Activated T-helper 17 cell treated with anti-CD3 and anti-CD28 coated beads, Interleukin-2, amount 50 U/mL, for 72 hours (primary cell): Measurements from ENCODE around the gene GRIK1. TPM values are rescaled to one million over a fixed set of nuclear protein-coding genes. Genes with fewer than 3 reads are reported as not detected.

Experiments used
- ATAC-seq: fragments of 150-1000 bp; cut with Tn5 transposase; replicated peaks from 2 replicates; pipeline ENCODE4 v1.10.0; 2021; ENCODE audit warnings: mild to moderate bottlenecking, moderate library complexity
- H3K27ac Mint-ChIP-seq: one replicate; pipeline ENCODE4 v1.8.0; 2022; ENCODE audit warnings: mixed read lengths
- H3K27me3 Mint-ChIP-seq: one replicate; pipeline ENCODE4 v1.8.0; 2022; ENCODE audit warnings: mixed read lengths
- H3K36me3 Mint-ChIP-seq: one replicate; pipeline ENCODE4 v1.8.0; 2022; ENCODE audit warnings: low read depth, mild to moderate bottlenecking, mixed read lengths
- H3K4me1 Mint-ChIP-seq: one replicate; pipeline ENCODE4 v1.8.0; 2022; ENCODE audit warnings: mixed read lengths
- H3K4me3 Mint-ChIP-seq: one replicate; pipeline ENCODE4 v1.8.0; 2022; ENCODE audit warnings: mild to moderate bottlenecking, mixed read lengths
- H3K9me3 Mint-ChIP-seq: one replicate; pipeline ENCODE4 v1.8.0; 2022; ENCODE audit warnings: mixed read lengths
- total RNA-seq, 2 donors: library from RNA; stranded (reverse); gene quantifications; one replicate each; pipeline ENCODE4 v1.2.3, GENCODE V29; 2022

The GRIK1 gene
- total RNA-seq, 2 donors from 2014 or later: not detected

GRCh38 chr21:29753216-29753615 is 186.6 kb downstream of the GRIK1 start:
- H3K27me3 Mint-ChIP-seq: peaks cover 13% of the 10 kb centered on the region
- no peaks in the 10 kb centered on the region for H3K4me1 Mint-ChIP-seq
- peaks cover 3% of the 10 kb centered on the region for H3K9me3 Mint-ChIP-seq
- no peak overlapping the region for H3K27ac Mint-ChIP-seq
- H3K4me3 Mint-ChIP-seq: no peak overlapping the region
- no peaks in the 10 kb centered on the region for H3K36me3 Mint-ChIP-seq
- no peak for ATAC-seq

- ATAC-seq: no peak
- peaks cover 9% of the 10 kb centered on the region for H3K27me3 Mint-ChIP-seq
- no peaks in the 10 kb centered on the region for H3K4me1 Mint-ChIP-seq
- H3K9me3 Mint-ChIP-seq: peaks cover 3% of the 10 kb centered on the region
- H3K4me3 Mint-ChIP-seq: no peak overlapping the region
- no peak overlapping the region for H3K27ac Mint-ChIP-seq
- H3K36me3 Mint-ChIP-seq: no peaks in the 10 kb centered on the region
Measured at GRCh38 chr21:29751473-29752185, 188.2 kb downstream of the GRIK1 start.

- Mint-ChIP-seq H3K4me1 (no peaks in the 10 kb centered on the region), H3K27me3 (peaks cover 3% of the 10 kb centered on the region), H3K4me3 (no peak overlapping the region), H3K27ac (no peak overlapping the region), H3K9me3 (no peaks in the 10 kb centered on the region), H3K36me3 (no peaks in the 10 kb centered on the region)
- ATAC-seq: no peak
Measured at GRCh38 chr21:29749957-29750356, 189.8 kb downstream of the GRIK1 start.

GRCh38 chr21:29749223-29749622 is 190.6 kb downstream of the GRIK1 start:
- Mint-ChIP-seq H3K36me3 (no peaks in the 10 kb centered on the region), H3K4me1 (no peaks in the 10 kb centered on the region), H3K9me3 (no peaks in the 10 kb centered on the region), H3K4me3 (no peak overlapping the region), H3K27ac (no peak overlapping the region), H3K27me3 (peaks cover 3% of the 10 kb centered on the region)
- ATAC-seq: no peak

- H3K9me3 Mint-ChIP-seq: no peaks in the 10 kb centered on the region
Measured at GRCh38 chr21:29748391-29749167, 191.2 kb downstream of the GRIK1 start.

GRCh38 chr21:29741761-29742160 is 198.0 kb downstream of the GRIK1 start:
- H3K27ac Mint-ChIP-seq: no peak overlapping the region
- no peak for ATAC-seq
- no peaks in the 10 kb centered on the region for H3K36me3 Mint-ChIP-seq
- peaks cover 4% of the 10 kb centered on the region for H3K4me1 Mint-ChIP-seq
- peaks cover 4% of the 10 kb centered on the region for H3K9me3 Mint-ChIP-seq
- H3K4me3 Mint-ChIP-seq: no peak overlapping the region
- peaks cover 5% of the 10 kb centered on the region for H3K27me3 Mint-ChIP-seq

More at GRCh38 chr21:29748391-29749167, 191.2 kb downstream of the GRIK1 start:
- no peaks in the 10 kb centered on the region for H3K4me1 Mint-ChIP-seq
- H3K36me3 Mint-ChIP-seq: no peaks in the 10 kb centered on the region
- peaks cover 2% of the 10 kb centered on the region for H3K27me3 Mint-ChIP-seq
- H3K27ac Mint-ChIP-seq: no peak overlapping the region
- ATAC-seq: no peak
- no peak overlapping the region for H3K4me3 Mint-ChIP-seq

GRCh38 chr21:29739176-29739575 is 200.6 kb downstream of the GRIK1 start:
- H3K9me3 Mint-ChIP-seq: peaks cover 7% of the 10 kb centered on the region
- ATAC-seq: no peak
- no peak overlapping the region for H3K27ac Mint-ChIP-seq
- H3K4me3 Mint-ChIP-seq: no peak overlapping the region
- peaks cover 5% of the 10 kb centered on the region for H3K27me3 Mint-ChIP-seq
- no peaks in the 10 kb centered on the region for H3K36me3 Mint-ChIP-seq
- peaks cover 4% of the 10 kb centered on the region for H3K4me1 Mint-ChIP-seq

- H3K4me3 Mint-ChIP-seq: no peak overlapping the region
- H3K27me3 Mint-ChIP-seq: peaks cover 5% of the 10 kb centered on the region
- no peaks in the 10 kb centered on the region for H3K36me3 Mint-ChIP-seq
- H3K4me1 Mint-ChIP-seq: peaks cover 4% of the 10 kb centered on the region
- H3K27ac Mint-ChIP-seq: no peak overlapping the region
- no peak for ATAC-seq
- peaks cover 7% of the 10 kb centered on the region for H3K9me3 Mint-ChIP-seq
Measured at GRCh38 chr21:29738730-29739129, 201.1 kb downstream of the GRIK1 start.

GRCh38 chr21:29737186-29737585 is 202.6 kb downstream of the GRIK1 start:
- H3K36me3 Mint-ChIP-seq: no peaks in the 10 kb centered on the region
- no peak for ATAC-seq
- no peaks in the 10 kb centered on the region for H3K4me1 Mint-ChIP-seq
- no peaks in the 10 kb centered on the region for H3K27me3 Mint-ChIP-seq
- H3K4me3 Mint-ChIP-seq: no peak overlapping the region
- no peak overlapping the region for H3K27ac Mint-ChIP-seq
- peaks cover 3% of the 10 kb centered on the region for H3K9me3 Mint-ChIP-seq

- H3K4me1 Mint-ChIP-seq: no peaks in the 10 kb centered on the region
- ATAC-seq: no peak
- no peak overlapping the region for H3K27ac Mint-ChIP-seq
- H3K27me3 Mint-ChIP-seq: no peaks in the 10 kb centered on the region
- H3K4me3 Mint-ChIP-seq: no peak overlapping the region
- peaks cover 3% of the 10 kb centered on the region for H3K9me3 Mint-ChIP-seq
- H3K36me3 Mint-ChIP-seq: no peaks in the 10 kb centered on the region
Measured at GRCh38 chr21:29730281-29730680, 209.5 kb downstream of the GRIK1 start.

GRCh38 chr21:29726044-29726443 is 213.8 kb downstream of the GRIK1 start:
- H3K9me3 Mint-ChIP-seq: no peaks in the 10 kb centered on the region
- H3K36me3 Mint-ChIP-seq: no peaks in the 10 kb centered on the region
- no peak for ATAC-seq
- no peaks in the 10 kb centered on the region for H3K27me3 Mint-ChIP-seq
- H3K4me1 Mint-ChIP-seq: no peaks in the 10 kb centered on the region
- H3K4me3 Mint-ChIP-seq: no peak overlapping the region
- no peak overlapping the region for H3K27ac Mint-ChIP-seq

GRCh38 chr21:29725025-29725736 is 214.6 kb downstream of the GRIK1 start:
- Mint-ChIP-seq H3K4me3 (no peak overlapping the region), H3K36me3 (no peaks in the 10 kb centered on the region), H3K4me1 (no peaks in the 10 kb centered on the region), H3K27ac (no peak overlapping the region), H3K27me3 (peaks cover 3% of the 10 kb centered on the region), H3K9me3 (no peaks in the 10 kb centered on the region)
- no peak for ATAC-seq

GRCh38 chr21:29721964-29722363 is 217.8 kb downstream of the GRIK1 start:
- Mint-ChIP-seq H3K4me3 (no peak overlapping the region), H3K36me3 (no peaks in the 10 kb centered on the region), H3K4me1 (no peaks in the 10 kb centered on the region), H3K27me3 (peaks cover 8% of the 10 kb centered on the region), H3K9me3 (peaks cover 4% of the 10 kb centered on the region), H3K27ac (no peak overlapping the region)
- no peak for ATAC-seq

- Mint-ChIP-seq H3K27ac (no peak overlapping the region), H3K36me3 (no peaks in the 10 kb centered on the region), H3K4me3 (no peak overlapping the region), H3K9me3 (peaks cover 8% of the 10 kb centered on the region), H3K4me1 (no peaks in the 10 kb centered on the region), H3K27me3 (peaks cover 8% of the 10 kb centered on the region)
- ATAC-seq: no peak
Measured at GRCh38 chr21:29721221-29721620, 218.6 kb downstream of the GRIK1 start.

GRCh38 chr21:29719521-29719920 is 220.3 kb downstream of the GRIK1 start:
- Mint-ChIP-seq H3K27ac (no peak overlapping the region), H3K9me3 (peaks cover 11% of the 10 kb centered on the region), H3K27me3 (peaks cover 8% of the 10 kb centered on the region), H3K4me3 (no peak overlapping the region), H3K36me3 (no peaks in the 10 kb centered on the region), H3K4me1 (no peaks in the 10 kb centered on the region)
- ATAC-seq: no peak
